ENCODE results near the gene SLC38A11. TPM values are rescaled to one million over a fixed set of nuclear protein-coding genes. Genes with fewer than 3 reads are reported as not detected.
"Not testable (repeated sequence)": the region's sequence is repeated elsewhere in the genome, so short reads cannot be mapped to it uniquely, and the experiment has no call there.

The SLC38A11 gene
- polyA plus RNA-seq, 3 donors = 0.07 TPM; not detected in 2

DNA sequence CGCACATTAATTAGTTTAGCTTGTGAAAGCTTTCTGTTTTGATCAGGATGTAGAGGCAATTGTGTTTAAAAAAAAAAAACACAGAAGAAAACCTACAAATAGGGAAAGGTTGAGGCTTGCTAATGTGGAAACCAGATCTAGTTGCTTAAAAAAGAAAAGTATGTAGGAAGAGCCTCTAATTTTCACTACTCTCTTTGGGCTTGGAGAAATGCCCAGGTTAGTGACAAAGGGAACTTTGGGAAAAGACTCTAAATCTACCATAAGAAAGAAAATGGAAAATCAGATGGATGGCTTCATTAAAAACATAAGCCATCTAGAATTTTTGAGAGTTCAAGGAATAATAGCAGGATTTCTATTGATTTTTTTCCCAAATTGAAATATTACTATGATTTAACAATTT, 47.3 kb upstream of the SLC38A11 start:
- Histone ChIP-seq H3K9ac (ENCODE audit: insufficient read depth, low read length, poor library complexity, severe bottlenecking) (no peak overlapping the region), H3K4me1 (ENCODE audit: control insufficient read depth in 1 of 2, insufficient read depth in 2 of 2, low read length in 2 of 2) (no peaks in the 10 kb centered on the region), H4K20me1 (ENCODE audit: insufficient read depth, low read length) (no peaks in the 10 kb centered on the region), H3K4me3 (replicated peaks in 1 of 3; ENCODE audit: low read depth in 2 of 3, low read length in 3 of 3) (no peak overlapping the region), H3K27me3 (ENCODE audit: control insufficient read depth in 2 of 2, insufficient read depth in 2 of 2, low read length in 2 of 2) (no peaks in the 10 kb centered on the region), H2AFZ (ENCODE audit: insufficient read depth, low read depth, low read length, poor library complexity, severe bottlenecking) (no peak overlapping the region), H3K9me3 (replicated peaks in 1 of 2; ENCODE audit: control insufficient read depth in 1 of 2, insufficient read depth in 1 of 2, low read length in 2 of 2) (no peaks in the 10 kb centered on the region), H3K36me3 (replicated peaks in 1 of 2; ENCODE audit: control insufficient read depth in 1 of 2, insufficient read depth in 2 of 2, low read length in 2 of 2) (no peaks in the 10 kb centered on the region), H3K27ac (ENCODE audit: low read depth in 1 of 2, low read length in 2 of 2) (no peak overlapping the region), H3K4me2 (replicated peaks; ENCODE audit: extremely low read depth, low read length, poor library complexity, severe bottlenecking) (no peak overlapping the region), H3K79me2 (ENCODE audit: insufficient read depth, low read length) (no peaks in the 10 kb centered on the region)
- no peak for DNase-seq
- Mint-ChIP-seq H3K27me3 (ENCODE audit: low read depth in 3 of 3) (peaks cover 2 to 4% (median 2%) of the 10 kb centered on the region in 3 donors), H3K4me3 (no peak overlapping the region), H3K4me1 (peaks cover 3% of the 10 kb centered on the region), H3K9me3 (peaks cover 0 to 3% (median 0%) of the 10 kb centered on the region in 7 donors), H3K27ac (no peak overlapping the region), H3K36me3 (no peaks in the 10 kb centered on the region)
- intact Hi-C loops (cut with micrococcal nuclease) = no loop called here
- no CpG with 5 or more reads among the region's 1 CpG for WGBS (ENCODE audit: insufficient coverage)
- TF ChIP-seq, protein P1, sequence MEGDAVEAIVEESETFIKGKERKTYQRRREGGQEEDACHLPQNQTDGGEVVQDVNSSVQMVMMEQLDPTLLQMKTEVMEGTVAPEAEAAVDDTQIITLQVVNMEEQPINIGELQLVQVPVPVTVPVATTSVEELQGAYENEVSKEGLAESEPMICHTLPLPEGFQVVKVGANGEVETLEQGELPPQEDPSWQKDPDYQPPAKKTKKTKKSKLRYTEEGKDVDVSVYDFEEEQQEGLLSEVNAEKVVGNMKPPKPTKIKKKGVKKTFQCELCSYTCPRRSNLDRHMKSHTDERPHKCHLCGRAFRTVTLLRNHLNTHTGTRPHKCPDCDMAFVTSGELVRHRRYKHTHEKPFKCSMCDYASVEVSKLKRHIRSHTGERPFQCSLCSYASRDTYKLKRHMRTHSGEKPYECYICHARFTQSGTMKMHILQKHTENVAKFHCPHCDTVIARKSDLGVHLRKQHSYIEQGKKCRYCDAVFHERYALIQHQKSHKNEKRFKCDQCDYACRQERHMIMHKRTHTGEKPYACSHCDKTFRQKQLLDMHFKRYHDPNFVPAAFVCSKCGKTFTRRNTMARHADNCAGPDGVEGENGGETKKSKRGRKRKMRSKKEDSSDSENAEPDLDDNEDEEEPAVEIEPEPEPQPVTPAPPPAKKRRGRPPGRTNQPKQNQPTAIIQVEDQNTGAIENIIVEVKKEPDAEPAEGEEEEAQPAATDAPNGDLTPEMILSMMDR (IDR thresholded peaks at IDR 0.05) = no peak

DNA sequence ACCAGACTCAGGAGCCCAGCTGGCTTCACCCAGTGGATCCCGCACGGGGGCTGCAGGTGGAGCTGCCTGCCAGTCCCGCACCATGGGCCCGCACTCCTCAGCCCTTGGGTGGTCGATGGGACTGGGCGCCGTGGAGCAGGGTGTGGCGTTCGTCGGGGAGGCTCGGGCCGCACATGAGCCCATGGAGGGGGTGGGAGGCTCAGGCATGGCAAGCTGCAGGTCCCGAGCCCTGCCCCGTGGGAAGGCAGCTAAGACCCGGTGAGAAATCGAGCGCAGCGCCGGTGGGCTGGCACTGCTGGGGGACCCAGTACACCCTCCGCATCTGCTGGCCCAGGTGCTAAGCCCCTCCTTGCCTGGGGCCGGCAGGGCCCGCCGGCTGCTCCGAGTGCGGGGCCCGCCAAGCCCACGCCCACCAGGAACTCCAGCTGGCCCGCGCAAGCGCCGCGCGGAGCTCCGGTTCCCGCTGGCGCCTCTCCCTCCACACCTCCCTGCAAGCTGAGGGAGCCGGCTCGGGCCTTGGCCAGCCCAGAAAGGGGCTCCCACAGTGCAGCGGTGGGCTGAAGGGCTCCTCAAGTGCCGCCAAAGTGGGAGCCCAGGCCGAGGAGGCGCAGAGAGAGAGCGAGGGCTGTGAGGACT, 39.5 kb upstream of the SLC38A11 start:
- not testable (repeated sequence) for H3K4me1 ChIP-seq (ENCODE audit: control insufficient read depth in 1 of 2, insufficient read depth in 2 of 2, low read length in 2 of 2); H3K4me1 Mint-ChIP-seq; H3K27ac Mint-ChIP-seq; DNase-seq; H3K36me3 ChIP-seq (replicated peaks in 1 of 2; ENCODE audit: control insufficient read depth in 1 of 2, insufficient read depth in 2 of 2, low read length in 2 of 2); H3K79me2 ChIP-seq (ENCODE audit: insufficient read depth, low read length); H3K4me3 Mint-ChIP-seq; H3K27ac ChIP-seq (ENCODE audit: low read depth in 1 of 2, low read length in 2 of 2); H3K9me3 ChIP-seq (replicated peaks in 1 of 2; ENCODE audit: control insufficient read depth in 1 of 2, insufficient read depth in 1 of 2, low read length in 2 of 2); H3K9me3 Mint-ChIP-seq; H3K4me2 ChIP-seq (replicated peaks; ENCODE audit: extremely low read depth, low read length, poor library complexity, severe bottlenecking); H3K4me3 ChIP-seq (replicated peaks in 1 of 3; ENCODE audit: low read depth in 2 of 3, low read length in 3 of 3); H3K27me3 ChIP-seq (ENCODE audit: control insufficient read depth in 2 of 2, insufficient read depth in 2 of 2, low read length in 2 of 2); H3K36me3 Mint-ChIP-seq; H3K9ac ChIP-seq (ENCODE audit: insufficient read depth, low read length, poor library complexity, severe bottlenecking); H3K27me3 Mint-ChIP-seq (ENCODE audit: low read depth in 3 of 3); H2AFZ ChIP-seq (ENCODE audit: insufficient read depth, low read depth, low read length, poor library complexity, severe bottlenecking); H4K20me1 ChIP-seq (ENCODE audit: insufficient read depth, low read length)
- intact Hi-C loops (cut with micrococcal nuclease) = loop anchor here in 1 of 2 donors (10.0 kb wide), 1 partner anchor 260 kb away; no protein-coding TSS in a partner anchor
- WGBS (ENCODE audit: insufficient coverage) = 97% methylated on average over 20 of the region's 43 CpGs
